Glomerular visceral epithelial cell (primary cell): ENCODE data around the gene CPHXL.

Source experiments
- DNase-seq: peaks from one replicate; pipeline ENCODE4 v3.0.0-alpha.2; 2016; ENCODE audit errors: extremely low spot score

The CPHXL gene

GRCh38 chr16:75726390-75726789 is at the start of gene CPHXL:
Gene CPHXL (minus strand): TSS chr16:75726490. CDS start chr16:75726442, 48 bp downstream.
- DNase-seq: no peak

DNA sequence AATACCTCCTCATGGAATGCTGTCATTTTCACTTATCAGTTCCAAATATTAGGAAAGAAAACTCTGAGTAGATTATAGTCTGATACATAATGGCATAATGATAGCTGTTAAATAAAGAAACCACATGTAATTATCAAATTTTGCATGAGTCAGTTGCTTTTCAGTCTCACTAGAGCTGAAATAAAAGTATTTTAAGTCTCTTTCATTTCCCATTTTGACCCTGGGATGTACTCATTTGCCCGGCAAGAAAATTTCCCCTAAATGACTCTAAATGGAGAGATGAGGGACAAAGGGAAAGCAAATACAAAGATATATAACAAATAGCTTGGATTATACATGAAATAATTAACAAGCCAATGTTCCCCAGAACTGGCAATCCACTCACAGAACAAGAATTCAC is 47.9 kb upstream of the CPHXL start:
- DNase-seq: no peak

GRCh38 chr16:75770051-75770450 is 43.8 kb upstream of the CPHXL start:
- DNase-seq: no peak

DNA sequence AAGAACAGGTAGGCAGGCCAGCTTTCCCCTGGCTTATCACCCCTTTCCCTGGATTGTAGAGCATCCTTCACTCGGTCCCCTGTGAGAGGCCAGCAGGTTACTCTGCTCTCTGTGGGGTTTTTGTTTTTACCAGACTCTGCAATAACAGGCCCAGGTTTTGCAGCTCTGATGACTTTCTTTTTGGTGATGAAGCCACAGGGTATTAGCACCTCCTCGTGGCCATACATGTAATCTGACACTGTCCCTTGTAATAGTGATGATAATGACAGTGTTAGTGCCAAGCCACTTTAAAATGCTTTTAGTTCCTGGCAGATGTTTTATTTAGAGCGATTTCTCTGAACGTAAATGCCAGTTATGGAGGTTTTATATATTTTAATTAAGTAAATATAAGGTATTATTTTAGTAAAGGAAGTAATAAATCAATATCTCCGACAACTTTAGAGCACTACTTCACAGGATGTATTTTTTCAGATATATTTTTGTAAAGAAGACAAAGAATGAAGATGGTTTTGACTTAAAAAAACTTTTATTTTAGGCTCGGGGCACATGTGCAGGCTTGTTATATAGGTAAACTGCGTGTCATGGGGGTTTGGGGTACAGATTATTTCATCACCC is 38.0 kb upstream of the CPHXL start:
- DNase-seq: peak; percentile 57

GRCh38 chr16:75763204-75763603 is 36.9 kb upstream of the CPHXL start:
- no peak for DNase-seq

- DNase-seq: no peak
Measured at GRCh38 chr16:75762746-75763145, 36.5 kb upstream of the CPHXL start.

DNA sequence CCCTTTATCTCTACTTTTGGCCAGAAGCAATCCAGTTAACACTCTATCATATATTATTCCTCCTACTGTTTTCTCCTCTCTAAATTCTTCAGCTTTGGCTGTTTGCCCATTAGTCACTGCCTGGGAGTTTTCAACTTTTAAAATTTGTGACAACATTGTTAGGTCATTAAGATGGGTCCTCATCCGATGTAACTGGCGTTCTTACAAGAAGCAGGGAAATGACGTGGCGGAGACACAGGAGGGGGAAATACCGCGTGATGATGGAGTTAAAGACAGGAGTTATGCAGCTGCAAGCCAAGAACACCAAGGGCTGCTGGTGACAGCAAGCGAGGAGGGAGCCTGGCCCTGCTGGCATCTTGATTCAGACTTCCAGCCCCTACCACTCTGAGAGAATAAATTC is 34.8 kb upstream of the CPHXL start:
- DNase-seq: no peak

GRCh38 chr16:75760018-75760519 is 33.8 kb upstream of the CPHXL start:
- no peak for DNase-seq

GRCh38 chr16:75758215-75758614 is 31.9 kb upstream of the CPHXL start:
- DNase-seq: peak; percentile 61

GRCh38 chr16:75754141-75754540 is 27.9 kb upstream of the CPHXL start:
- no peak for DNase-seq

- DNase-seq: no peak
Measured at GRCh38 chr16:75750528-75750927, 24.2 kb upstream of the CPHXL start.

GRCh38 chr16:75746359-75746758 is 20.1 kb upstream of the CPHXL start:
- DNase-seq: no peak

DNA sequence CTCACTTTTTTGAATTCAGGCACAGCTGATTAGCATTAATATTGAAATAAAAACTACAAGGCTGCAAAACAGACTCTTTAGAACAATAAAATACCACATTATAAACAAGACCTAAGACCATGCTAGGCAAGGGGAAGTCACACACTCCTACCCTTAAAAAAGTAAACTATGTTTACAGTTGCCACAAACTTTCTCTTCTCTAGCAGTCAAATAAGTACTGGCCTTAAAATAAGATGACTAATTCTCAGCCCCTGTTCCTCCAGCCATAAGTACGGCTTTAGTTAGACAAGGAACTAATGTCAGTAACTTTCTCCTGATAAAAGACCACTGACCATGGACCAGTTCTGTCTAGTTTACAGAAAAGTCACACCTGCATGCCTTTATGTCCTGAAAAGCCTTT is 19.5 kb upstream of the CPHXL start:
- no peak for DNase-seq

GRCh38 chr16:75745242-75745641 is 19.0 kb upstream of the CPHXL start:
- no peak for DNase-seq

- DNase-seq: no peak
Measured at GRCh38 chr16:75742424-75743047, 16.2 kb upstream of the CPHXL start.

GRCh38 chr16:75733305-75734211 is 7.3 kb upstream of the CPHXL start:
- no peak for DNase-seq

DNA sequence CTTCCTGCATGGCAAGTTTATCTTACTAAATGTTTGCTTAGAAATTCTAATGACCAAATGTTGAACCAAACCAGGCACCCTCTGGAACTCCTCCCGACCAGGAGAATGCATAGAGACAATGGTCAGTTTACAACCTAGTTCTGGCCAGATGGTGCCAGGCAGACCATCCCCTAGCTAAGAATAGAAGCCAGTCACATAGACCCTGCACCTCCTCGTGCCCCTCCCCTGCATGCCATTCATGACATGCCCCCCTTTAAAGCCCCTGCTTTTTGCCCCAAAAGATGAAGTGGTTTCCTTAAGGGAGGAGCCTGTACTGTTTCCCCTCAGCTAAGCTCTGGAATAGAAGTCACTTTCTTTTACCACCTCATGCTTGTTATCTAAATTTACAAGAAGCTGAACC is 6.6 kb upstream of the CPHXL start:
- DNase-seq: no peak

DNA sequence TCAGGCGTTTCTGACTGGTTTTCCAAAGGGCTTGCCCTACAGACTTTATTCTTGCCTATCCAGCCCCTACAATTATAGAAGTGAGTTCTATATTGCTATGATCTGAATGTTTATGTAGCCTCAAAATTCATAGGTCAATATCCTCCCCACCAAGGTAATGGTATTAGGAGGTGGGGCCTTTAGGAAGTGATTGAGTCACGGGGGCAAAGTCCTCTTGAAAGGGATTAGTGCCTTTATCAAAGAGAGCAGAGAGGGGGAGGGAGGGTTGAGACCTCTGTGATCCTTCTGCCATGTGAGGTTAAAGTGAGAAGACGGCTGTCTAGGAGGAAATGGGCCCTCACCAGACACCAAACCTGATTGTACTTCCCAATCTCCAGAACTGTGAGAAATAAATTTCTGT is 931 bp upstream of the CPHXL start:
- DNase-seq: no peak

DNA sequence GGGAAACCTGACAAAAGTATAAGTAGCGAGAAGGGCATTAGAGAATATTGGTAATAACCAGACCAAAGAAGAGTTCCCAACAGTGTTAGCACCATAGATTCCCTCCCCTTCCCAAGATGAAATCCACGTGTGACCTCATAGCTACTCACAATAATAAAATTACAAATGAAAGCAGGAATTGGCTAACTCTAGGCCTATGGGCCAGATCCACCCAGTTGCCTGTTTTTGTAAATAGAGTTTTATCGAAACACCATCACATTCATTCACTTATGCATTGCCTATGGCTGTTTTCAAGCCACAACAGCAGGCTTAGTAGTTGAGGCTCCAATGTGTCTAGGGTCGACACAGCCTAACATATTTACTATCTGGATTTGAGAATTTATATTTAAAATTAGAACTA is 7.8 kb downstream of the CPHXL start:
- no peak for DNase-seq

DNA sequence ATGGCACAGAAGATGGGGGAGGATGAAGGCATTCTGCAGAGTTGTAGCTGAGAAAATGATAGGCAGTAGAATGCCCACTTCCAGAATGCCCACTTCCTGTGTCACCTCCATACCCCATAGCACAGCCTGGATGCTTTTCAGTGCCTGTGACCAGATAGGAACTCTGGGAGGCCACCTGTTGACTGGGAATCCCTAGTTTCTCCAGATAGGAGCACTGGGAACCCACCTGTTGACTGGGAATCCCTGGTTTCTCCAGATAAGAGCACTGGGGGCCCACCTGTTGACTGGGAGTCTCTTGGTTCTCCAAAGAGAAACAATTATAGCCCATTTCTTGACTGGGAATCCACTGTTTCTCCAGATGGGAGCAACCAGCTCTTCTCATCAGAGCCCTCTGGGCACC is 11.6 kb downstream of the CPHXL start:
- DNase-seq: no peak

DNA sequence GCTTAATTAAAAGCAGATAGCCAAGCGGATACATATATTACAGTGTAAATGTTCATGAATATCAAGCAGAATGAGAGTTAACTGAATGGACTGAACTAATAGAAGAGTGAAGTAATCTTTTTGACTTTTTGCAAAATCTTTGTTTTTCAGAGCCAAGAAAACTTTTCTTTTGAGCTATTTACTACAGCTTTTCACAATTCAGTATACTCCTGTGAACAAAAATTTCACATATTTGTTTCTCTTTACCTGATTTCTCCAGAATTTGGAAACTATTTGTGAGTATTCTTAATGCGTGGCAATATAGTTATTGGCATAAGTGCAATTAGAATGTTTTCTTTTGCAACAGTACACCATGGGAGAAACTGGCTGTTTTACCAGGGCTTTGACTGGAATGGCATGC is 15.9 kb downstream of the CPHXL start:
- no peak for DNase-seq

DNA sequence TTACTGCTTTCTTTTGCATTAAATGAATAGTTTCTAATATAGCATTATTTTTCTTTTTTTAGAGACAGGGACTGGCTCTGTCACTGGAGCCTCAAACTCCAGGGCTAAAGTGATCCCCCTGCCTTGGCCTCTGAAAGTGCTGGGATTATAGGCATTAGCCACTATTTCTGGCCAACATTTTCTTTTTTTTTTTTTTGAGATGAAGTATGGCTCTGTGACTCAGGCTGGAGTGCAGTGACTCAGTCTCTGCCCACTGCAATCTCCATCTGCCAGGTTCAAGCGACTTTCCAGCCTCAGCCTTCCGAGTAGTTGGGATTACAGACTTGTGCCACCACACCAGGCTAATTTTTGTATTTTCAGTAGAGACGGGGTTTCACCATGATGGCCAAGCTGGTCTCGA is 23.0 kb downstream of the CPHXL start:
- DNase-seq: no peak

DNA sequence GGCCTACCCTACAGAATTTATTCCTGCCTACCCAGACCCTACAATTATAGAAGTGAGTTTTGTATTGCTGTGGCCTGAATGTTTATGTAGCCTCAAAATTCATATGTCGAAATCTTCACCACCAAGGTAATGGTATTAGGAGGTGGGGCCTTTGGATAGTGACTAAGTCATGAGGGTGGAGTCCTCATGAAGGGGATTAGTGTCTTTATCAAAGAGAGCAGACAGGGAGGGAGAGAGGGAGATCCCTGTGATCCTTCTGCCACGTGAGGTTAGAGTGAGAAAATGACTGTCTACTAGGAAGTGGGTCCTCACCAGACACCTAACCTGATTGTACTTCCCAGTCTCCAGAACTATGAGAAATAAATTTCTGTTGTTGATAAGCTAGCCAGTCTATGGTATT is 24.0 kb downstream of the CPHXL start:
- no peak for DNase-seq
